SKM-1 treated with dmso at 0.1 percent for 144 hours (cell line): ENCODE measurements around the gene BOLA1.
"Not testable (repeated sequence)": the region's sequence is repeated elsewhere in the genome, so short reads cannot be mapped to it uniquely, and the experiment has no call there.

Source experiments
- DNase-seq: peaks from one replicate; lab custom pipeline; 2025; ENCODE audit not compliant: unreplicated experiment; lab: John Stamatoyannopoulos, UW

BOLA1 gene

GRCh38 chr1:149899460-149900284 lies at the start of gene BOLA1:
TSS of gene BOLA1 (plus strand) at chr1:149899568. CDS start at chr1:149900060, 492 bp downstream.
- peak; percentile 83 for DNase-seq

GRCh38 chr1:149849947-149850360 lies 49.4 kb upstream of the BOLA1 start:
- no peak for DNase-seq

- not testable (repeated sequence) for DNase-seq
Observed at GRCh38 chr1:149850732-149851345, 48.5 kb upstream of the BOLA1 start.

GRCh38 chr1:149851585-149852213 lies 47.7 kb upstream of the BOLA1 start:
- DNase-seq: not testable (repeated sequence)

DNA sequence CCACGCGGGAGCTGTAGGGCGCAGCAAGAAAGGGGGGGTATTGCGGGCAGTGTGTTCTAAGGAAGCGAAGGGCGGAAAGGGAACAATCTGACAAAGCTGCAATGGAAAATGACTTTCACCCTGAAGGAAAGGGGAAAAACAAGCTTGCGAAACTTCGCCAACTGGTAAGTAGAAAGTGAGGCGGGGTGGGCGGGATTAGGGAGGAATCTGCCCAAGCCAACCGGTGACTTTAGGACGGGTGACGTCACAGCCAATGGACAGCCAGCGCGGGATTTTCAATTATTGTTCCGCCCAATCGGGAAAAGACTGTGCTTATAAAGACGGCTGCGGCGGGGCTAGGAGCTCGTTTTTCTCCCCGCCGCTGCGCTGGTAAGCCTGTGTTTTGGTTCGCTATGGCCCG lies 47.1 kb upstream of the BOLA1 start:
- not testable (repeated sequence) for DNase-seq

- DNase-seq: not testable (repeated sequence)
Observed at GRCh38 chr1:149860271-149860670, 39.1 kb upstream of the BOLA1 start.

DNA sequence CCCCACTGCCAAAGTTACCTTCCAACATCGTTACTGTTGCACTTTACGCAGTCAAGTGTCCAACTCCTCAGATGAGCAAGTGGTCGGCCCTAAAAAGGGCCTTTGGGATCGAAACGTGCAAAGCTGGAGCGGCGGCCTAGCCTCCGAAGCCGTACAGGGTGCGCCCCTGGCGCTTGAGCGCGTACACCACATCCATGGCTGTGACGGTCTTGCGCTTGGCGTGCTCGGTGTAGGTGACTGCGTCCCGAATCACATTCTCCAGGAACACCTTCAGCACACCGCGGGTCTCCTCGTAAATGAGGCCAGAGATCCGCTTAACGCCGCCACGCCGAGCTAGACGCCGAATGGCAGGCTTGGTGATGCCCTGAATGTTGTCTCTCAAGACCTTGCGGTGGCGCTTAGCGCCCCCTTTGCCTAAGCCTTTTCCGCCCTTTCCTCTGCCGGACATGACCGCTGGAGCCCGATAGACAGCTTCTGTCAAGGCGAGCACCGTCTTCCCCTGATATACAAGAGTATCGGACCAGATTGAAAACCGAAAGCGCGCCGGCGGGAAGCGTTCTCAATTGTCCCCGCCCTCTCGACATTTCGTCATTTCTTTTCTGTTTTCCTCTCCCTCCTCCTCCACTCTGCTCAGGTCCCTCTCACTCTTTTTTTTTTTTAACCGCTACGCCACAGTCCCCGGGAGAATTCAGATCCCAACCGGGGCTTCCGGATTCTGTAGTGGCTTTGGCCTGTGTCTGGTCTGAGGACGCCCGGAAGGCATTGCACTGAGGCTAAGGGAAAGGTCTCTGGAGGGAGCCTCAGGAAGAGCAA lies 38.5 kb upstream of the BOLA1 start:
- DNase-seq: not testable (repeated sequence)

DNA sequence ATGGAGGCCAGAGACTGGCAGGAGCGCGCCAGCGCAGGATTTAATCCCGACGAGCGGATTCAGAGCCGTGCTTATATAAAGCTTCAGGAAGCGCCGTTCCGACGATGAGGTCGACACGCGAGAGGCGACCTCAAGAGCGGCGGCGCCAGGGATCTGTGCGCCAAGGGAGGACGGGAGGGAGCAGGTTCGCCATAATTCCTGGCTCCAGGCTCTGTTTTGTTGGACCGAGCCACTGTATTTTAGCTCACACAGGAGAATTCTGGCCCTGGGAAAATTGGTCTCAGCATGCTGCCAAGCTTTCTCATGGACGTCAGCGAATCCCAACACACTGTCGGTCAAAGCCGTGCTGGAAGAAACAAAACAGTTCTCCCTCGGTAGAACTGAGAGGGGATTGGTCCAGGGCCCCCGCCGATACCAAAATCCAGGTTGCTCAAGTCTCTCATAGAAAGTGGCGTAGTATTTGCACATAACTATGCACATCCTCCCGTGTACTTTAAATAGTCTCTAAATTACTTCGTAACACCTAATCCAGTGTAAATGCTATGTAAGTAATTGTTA lies 37.8 kb upstream of the BOLA1 start:
- DNase-seq: not testable (repeated sequence)

DNA sequence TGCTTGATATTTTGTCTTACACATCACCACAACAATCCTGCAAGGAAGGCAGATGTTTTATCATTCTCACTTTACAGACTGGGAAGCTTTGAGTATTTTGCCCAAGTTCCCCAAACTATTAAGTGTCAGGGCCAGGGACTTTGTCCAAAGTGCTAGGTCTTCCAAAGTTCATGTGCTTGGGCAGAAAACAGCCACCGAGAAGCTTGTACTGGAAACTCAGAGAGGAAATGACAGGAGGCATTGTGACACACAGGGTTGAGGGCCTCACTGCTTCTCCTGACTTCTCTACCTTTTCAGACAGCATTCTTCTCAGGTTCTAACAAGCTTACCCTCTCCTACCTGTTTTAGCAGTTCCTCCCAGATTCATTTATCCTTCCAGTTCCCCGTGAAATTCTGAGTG lies 32.5 kb upstream of the BOLA1 start:
- not testable (repeated sequence) for DNase-seq

DNA sequence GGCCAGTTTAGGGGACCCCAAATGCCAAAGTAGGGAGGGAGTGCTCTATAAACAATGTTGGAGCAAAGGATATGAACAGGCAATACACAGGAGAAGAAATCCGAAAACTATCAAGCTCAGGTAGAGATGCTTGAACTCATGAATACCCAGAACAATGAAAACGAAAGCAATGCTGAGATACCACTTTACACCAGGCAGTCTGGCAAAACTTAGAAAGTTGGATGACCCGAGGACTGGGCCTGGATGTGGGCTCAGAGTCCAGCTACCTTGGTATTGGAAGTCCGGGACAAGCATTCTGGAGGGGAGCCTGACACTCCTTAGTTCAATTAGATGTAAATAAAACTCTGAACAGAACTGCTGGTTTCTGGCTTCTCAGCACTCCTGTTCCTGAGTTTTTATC lies 26.3 kb upstream of the BOLA1 start:
- DNase-seq: not testable (repeated sequence)

- no peak for DNase-seq
Observed at GRCh38 chr1:149877211-149877946, 22.0 kb upstream of the BOLA1 start.

DNA sequence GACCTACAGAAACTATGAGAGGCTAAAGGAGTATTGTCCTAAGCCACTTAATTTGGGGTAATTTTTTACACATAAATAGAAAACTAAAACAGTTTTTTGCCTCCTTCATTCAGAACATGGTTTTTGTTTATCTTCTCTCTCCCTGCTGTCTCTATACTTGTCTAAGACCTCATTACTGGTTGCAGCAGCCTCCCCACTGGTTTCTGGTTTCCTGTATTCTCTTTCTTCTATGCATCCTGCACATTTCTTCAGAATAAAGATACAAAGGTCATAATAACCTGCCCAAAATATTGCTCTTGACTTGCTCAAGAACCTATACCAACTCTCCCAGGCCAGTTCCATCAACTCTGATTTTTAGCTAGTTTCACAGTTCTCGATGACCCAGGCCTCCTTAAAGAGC lies 19.8 kb upstream of the BOLA1 start:
- DNase-seq: no peak

GRCh38 chr1:149881876-149882275 lies 17.5 kb upstream of the BOLA1 start:
- no peak for DNase-seq

DNA sequence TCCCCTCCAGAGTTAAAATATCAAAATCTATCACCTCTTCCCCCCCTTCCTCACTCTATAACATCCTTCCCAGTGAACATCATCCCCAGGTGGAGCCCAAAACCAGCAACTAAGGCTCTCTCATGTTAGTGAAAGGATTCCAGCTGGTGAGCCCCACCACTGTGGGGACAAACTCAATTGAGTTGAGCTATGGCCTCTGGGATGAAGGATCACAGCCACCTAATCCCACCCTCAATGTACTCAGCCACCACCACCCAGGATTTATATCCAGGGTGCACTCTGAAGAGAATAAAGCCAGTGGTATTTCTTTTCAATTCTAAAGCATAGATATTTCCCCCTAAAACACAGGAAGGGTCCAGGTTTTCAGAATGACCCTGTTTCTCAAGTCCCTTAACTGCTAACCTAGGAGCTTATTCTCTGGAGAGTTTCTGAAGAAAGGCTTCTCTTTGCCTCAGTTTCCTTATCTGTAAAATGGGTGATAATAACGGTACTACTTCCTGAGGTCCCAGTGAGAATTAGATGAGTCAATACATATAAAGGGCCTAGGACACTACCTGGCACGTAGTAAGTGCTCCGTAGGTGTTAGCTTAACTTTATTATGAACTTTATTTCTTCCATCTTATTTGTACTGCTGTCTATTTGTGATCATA lies 15.6 kb upstream of the BOLA1 start:
- no peak for DNase-seq

- DNase-seq: peak; percentile 95
Observed at GRCh38 chr1:149884433-149885338, 14.7 kb upstream of the BOLA1 start.

DNA sequence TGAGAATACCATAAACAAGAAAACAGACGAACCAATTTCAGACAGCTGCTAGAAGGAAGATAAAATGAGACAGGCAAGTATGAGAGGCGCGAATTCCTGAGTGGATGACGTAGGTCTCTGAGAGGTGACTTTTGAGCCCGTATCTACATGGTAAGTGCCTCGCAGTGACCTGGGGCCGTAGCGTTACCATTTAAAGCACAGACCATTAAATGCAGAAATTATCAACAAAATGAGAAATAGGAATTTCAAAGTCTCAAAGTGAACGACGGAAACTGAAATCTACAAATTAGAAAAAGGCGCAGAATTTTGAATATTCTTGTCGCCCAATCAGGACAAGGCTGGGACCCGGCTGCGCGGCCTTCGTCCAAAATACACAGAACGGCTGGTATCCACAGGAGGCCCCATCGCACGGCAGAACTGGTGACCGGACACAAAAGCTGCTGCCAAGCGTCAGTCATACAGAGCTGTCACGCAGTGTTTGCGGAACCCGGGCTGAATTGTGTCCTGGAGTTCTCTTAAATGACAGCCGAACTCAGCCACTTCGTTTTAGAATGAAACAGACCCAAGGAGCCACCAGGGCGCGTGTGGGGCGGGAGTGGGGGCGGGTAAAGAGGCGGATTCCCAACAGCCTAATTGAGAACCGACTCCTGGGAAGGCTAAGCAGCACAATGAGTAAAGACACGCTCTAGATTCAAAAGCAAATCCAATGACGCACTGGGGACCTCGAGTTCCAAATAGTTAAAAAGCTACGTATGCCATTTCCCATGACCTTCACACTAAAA lies 13.8 kb upstream of the BOLA1 start:
- peak; percentile 91 for DNase-seq

DNA sequence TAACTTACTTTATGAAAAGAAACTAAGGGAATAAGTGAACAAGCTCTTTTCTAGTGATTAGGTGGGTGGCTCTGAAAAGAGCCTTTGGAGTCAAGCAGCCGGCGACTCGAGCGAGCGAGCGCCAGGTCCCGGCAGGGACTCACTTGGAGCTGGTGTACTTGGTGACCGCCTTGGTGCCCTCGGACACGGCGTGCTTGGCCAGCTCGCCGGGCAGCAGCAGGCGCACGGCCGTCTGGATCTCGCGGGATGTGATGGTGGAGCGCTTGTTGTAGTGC lies 13.3 kb upstream of the BOLA1 start:
- not testable (repeated sequence) for DNase-seq
